CD4-positive, alpha-beta T cell treated with Interleukin-21 for 1 hour (primary cell): ENCODE measurements around the gene COL11A1.
"Not testable (repeated sequence)": the region's sequence is repeated elsewhere in the genome, so short reads cannot be mapped to it uniquely, and the experiment has no call there.

Source experiments
- DNase-seq: peaks from one replicate; pipeline ENCODE4 v3.0.0-alpha.2; 2020

The COL11A1 gene

DNA sequence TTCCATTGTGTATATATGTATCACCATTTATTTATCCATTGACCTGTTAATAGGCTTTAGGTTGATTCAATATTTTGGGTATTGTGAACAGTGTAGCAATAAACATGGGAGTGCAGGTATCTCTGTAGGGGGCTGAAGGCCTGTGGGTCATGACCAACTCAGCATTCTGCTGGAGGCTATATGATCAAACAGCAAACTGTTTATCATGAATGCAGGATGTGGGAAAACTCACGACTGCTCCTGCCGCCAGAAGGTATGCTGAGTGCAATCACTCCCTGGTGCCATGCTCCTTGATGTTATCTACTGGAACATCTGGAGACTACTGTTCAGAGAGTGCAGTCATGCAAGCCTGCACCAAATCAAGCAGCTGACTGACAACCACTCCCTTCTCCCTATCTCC is 275.2 kb downstream of the COL11A1 start:
- no peak for DNase-seq

GRCh38 chr1:102826706-102827105 is 281.6 kb downstream of the COL11A1 start:
- not testable (repeated sequence) for DNase-seq
